Mesothelial cell of epicardium (in vitro differentiated cells): ENCODE data around the gene PGRMC2. TPM values are rescaled to one million over a fixed set of nuclear protein-coding genes. Genes with fewer than 3 reads are reported as not detected.

Experiments used
- DNase-seq, 2 experiments: peaks; one replicate each; pipeline ENCODE4 v3.0.0; 2021; ENCODE audit warnings: low spot score in 2 of 2; ENCODE audit not compliant: unreplicated experiment in 2 of 2
- H3K27ac Mint-ChIP-seq: 2 replicates; pipeline ENCODE4 v1.8.0; 2021; ENCODE audit warnings: mixed read lengths
- H3K27me3 Mint-ChIP-seq: 2 replicates; pipeline ENCODE4 v1.8.0; 2021; ENCODE audit warnings: low read depth, mixed read lengths
- H3K36me3 Mint-ChIP-seq: 2 replicates; pipeline ENCODE4 v1.8.0; 2021; ENCODE audit warnings: mixed read lengths
- H3K4me1 Mint-ChIP-seq: 2 replicates; pipeline ENCODE4 v1.8.0; 2021; ENCODE audit warnings: mixed read lengths
- H3K4me3 Mint-ChIP-seq: 2 replicates; pipeline ENCODE4 v1.8.0; 2021; ENCODE audit warnings: mild to moderate bottlenecking, moderate library complexity, mixed read lengths
- H3K9me3 Mint-ChIP-seq: 2 replicates; pipeline ENCODE4 v1.8.0; 2021; ENCODE audit warnings: mixed read lengths
- total RNA-seq: library from RNA; stranded (reverse); gene quantifications from 3 replicates; pipeline ENCODE4 v1.2.1, GENCODE V29; 2021
- TF ChIP-seq, protein P1 (sequence below): fragments of 200-600 bp; sonication (generic); IDR thresholded peaks from one replicate; pipeline ENCODE4 v1.5.0; 2021; ENCODE audit warnings: antibody characterized with exemption; ENCODE audit not compliant: unreplicated experiment

The PGRMC2 gene
- total RNA-seq, 1 donor from 2014 or later: 63.9 TPM

GRCh38 chr4:128286474-128287058, 1.0 kb downstream of the PGRMC2 start:
- Mint-ChIP-seq H3K27ac (peak overlapping the region; percentile 98), H3K4me1 (peaks cover 27% of the 10 kb centered on the region), H3K9me3 (no peaks in the 10 kb centered on the region), H3K27me3 (no peaks in the 10 kb centered on the region), H3K36me3 (peaks cover 6% of the 10 kb centered on the region), H3K4me3 (peak overlapping the region; percentile 94)
- DNase-seq: no peak
- TF ChIP-seq, protein P1, sequence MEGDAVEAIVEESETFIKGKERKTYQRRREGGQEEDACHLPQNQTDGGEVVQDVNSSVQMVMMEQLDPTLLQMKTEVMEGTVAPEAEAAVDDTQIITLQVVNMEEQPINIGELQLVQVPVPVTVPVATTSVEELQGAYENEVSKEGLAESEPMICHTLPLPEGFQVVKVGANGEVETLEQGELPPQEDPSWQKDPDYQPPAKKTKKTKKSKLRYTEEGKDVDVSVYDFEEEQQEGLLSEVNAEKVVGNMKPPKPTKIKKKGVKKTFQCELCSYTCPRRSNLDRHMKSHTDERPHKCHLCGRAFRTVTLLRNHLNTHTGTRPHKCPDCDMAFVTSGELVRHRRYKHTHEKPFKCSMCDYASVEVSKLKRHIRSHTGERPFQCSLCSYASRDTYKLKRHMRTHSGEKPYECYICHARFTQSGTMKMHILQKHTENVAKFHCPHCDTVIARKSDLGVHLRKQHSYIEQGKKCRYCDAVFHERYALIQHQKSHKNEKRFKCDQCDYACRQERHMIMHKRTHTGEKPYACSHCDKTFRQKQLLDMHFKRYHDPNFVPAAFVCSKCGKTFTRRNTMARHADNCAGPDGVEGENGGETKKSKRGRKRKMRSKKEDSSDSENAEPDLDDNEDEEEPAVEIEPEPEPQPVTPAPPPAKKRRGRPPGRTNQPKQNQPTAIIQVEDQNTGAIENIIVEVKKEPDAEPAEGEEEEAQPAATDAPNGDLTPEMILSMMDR: no peak

DNA sequence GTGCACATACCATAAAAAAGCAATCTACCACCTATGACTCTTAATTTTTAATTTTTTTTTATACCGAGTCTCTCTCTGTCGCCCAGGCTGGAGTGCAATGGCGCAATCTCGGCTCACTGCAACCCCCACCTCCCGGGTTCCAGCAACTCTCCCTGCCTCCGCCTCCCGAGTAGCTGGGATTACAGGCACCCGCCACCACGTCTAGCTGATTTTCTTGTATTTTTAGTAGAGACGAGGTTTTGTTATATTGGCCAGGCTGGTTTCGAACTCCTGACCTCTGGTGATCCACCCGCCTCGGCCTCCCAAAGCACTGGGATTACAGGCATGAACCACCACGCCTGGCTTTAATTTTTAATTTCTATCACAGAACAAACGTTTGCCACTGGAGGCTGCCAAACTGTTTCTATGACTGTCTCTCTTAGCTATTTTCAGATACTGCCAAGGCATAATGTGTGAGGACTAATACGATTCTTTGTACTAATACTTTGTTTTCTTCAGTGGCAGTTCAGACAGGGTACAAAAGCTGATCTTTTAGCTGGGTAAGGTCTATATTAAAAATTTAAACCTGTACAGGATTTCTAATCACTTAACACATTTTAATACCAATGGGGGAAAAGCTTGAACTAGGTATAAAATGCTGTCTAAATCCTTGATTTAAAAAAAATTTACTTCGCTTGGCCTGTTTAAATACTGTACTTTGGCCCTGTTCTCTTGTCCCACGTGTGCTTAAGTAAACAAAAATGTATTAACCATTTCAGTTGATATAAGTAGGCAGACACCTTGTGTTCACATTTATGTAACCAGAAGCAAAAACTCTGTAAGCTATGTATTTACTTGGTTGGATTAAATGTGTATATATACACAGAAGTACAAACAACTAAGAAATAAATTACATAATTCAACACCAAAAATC, 2.3 kb downstream of the PGRMC2 start:
- DNase-seq: no peak
- TF ChIP-seq, protein P1: no peak
- peaks cover 33% of the 10 kb centered on the region for H3K4me1 Mint-ChIP-seq
- no peaks in the 10 kb centered on the region for H3K27me3 Mint-ChIP-seq
- no peaks in the 10 kb centered on the region for H3K9me3 Mint-ChIP-seq
- H3K27ac Mint-ChIP-seq: peak overlapping the region; percentile 98
- peaks cover 6% of the 10 kb centered on the region for H3K36me3 Mint-ChIP-seq
- peak overlapping the region; percentile 94 for H3K4me3 Mint-ChIP-seq

DNA sequence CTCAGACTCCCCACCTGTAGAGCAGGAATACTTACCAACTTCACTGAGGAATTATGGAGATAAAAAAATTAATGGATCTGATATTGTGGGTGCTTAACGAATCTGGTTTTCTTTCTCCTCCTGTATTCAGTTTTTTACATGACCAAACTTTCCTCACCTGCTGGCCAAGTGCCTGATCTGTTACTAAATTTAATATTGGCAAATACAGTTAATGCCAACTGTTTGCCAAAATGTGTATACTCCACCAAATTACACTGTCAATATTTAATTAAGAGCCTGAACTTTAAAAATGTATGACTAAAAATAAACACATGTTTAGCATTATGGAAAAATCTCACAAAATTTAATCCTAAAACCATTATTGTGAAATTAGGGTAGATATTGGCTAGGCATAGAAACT, 3.3 kb downstream of the PGRMC2 start:
- Mint-ChIP-seq H3K4me1 (peaks cover 33% of the 10 kb centered on the region), H3K4me3 (peak overlapping the region; percentile 15), H3K27ac (peak overlapping the region; percentile 50), H3K36me3 (peaks cover 10% of the 10 kb centered on the region), H3K9me3 (no peaks in the 10 kb centered on the region), H3K27me3 (no peaks in the 10 kb centered on the region)
- TF ChIP-seq, protein P1: no peak
- DNase-seq: no peak

- DNase-seq: no peak
- Mint-ChIP-seq H3K4me1 (peaks cover 28% of the 10 kb centered on the region), H3K27me3 (no peaks in the 10 kb centered on the region), H3K4me3 (no peak overlapping the region), H3K9me3 (no peaks in the 10 kb centered on the region), H3K36me3 (peaks cover 10% of the 10 kb centered on the region), H3K27ac (no peak overlapping the region)
- TF ChIP-seq, protein P1: no peak
These were observed 4.5 kb downstream of the PGRMC2 start for GRCh38 chr4:128283071-128283470.

GRCh38 chr4:128282516-128282915, 5.1 kb downstream of the PGRMC2 start:
- DNase-seq: no peak
- Mint-ChIP-seq H3K4me1 (peaks cover 28% of the 10 kb centered on the region), H3K9me3 (no peaks in the 10 kb centered on the region), H3K4me3 (no peak overlapping the region), H3K36me3 (peaks cover 10% of the 10 kb centered on the region), H3K27ac (no peak overlapping the region), H3K27me3 (no peaks in the 10 kb centered on the region)
- TF ChIP-seq, protein P1: no peak
